Measurements from ENCODE around the gene GYS2.

- TF ChIP-seq CTCF (IDR thresholded peaks at IDR 0.05) = no peak
- TF ChIP-seq EP300 (IDR thresholded peaks at IDR 0.05) = no peak
- TF ChIP-seq POLR2A (IDR thresholded peaks at IDR 0.05) = no peak
Measured at GRCh38 chr12:21631367-21631766, 26.7 kb upstream of the GYS2 start.

Measured in tibial nerve (tissue), 4 donors.